T47D (cell line): ENCODE measurements around the gene RHOU.

Experiments used
- DNase-seq, 2 experiments: peaks; one replicate each; pipeline versions ENCODE4 v3.0.0 to v3.0.0-alpha.2; 2011 to 2012; ENCODE audit warnings: low read depth in 1 of 2, low spot score in 1 of 2
- JUND ChIP-seq: IDR thresholded peaks from 2 replicates; pipeline ENCODE4 v1.6.1; 2012; ENCODE audit warnings: low read depth
- in situ Hi-C: cut with HindIII; loops from 2 replicates; pipeline ENCODE4 v1.10.0; 2016; ENCODE audit warnings: low sequenced_read_pairs, low pct_unique_long_range_greater_than_20kb

Gene RHOU

DNA sequence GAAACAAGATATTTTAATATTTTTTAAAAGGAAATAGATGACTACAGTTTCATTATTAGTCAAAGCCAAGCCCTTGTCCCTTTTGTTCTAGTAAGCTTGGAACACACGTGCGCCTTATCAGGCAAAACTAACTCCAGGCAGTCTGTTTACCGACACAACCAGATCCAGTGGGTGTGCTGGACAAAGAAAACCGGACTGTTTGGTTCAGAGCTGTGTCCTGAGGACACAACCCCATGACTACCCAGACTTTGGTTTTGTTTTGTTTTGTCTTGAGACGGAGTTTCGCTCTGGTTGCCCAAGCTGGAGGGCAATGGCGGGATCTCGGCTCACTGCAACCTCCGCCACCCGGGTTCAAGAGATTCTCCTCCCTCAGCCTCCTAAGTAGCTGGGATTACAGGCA is 13.9 kb upstream of the RHOU start:
- TF ChIP-seq JUND: no peak
- peak; percentile 67 to 93 for DNase-seq
- in situ Hi-C loops: no loop called here

DNA sequence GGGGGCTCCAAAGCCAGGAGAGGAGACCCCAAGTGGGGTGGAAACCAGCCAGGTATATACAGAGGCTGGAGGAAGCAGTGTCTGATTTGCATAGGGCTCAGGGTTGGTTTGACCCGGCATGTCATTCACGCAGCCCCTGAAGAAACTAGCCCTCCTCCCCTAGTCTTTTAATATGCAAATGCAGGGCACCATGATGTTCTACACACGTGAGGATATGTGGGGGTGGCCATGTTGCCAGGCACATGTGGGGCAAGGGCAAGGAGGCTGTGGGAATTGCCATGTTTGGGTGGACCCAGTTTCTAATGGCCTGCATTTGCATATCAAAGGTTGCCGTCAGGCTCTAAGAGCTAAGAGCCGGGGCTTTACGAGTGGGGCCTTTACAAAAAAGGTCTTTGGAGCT is 12.0 kb upstream of the RHOU start:
- no peak for TF ChIP-seq JUND
- no peak for DNase-seq

DNA sequence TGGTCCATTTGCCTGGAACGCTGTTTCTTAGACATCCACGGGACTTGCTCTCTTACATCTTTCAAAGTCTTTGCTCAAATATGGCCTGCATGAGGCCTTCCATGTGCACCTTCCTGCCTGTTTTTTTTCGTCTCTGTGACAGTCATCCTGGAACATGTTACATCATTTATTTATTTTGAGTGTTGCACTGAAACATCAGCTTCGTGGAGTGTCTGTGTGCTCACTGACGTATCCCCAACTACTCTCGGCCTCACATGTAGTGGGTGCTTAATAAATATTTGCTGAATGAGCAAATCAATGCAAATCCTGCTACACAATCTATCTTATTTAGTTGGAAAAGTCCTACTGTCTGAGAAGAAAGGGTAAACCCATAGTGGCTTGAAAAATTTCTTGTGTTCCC is 11.4 kb upstream of the RHOU start:
- TF ChIP-seq JUND: no peak
- in situ Hi-C loops: no loop called here
- no peak for DNase-seq

More for the DNA sequence above, 12.0 kb upstream of the RHOU start:
- in situ Hi-C loops: no loop called here

DNA sequence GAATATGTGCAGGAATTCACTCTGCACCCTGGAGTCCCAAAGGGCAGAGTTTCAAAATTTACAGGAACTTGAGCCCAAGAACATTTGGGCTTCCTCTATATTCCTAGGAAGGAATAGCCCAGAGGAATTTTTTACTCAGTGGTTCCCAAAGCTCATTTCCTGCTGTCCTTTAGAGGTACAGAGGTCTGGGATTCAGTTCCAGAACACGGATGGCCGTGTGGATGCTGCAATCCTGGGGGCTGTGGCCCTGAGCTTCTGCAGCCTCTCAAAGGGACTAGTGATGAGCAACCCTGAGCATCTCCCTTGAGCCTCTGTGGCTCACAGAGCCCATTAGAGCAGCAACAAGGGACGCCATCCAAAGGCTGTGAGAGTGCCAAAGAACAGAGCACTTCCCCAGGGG is 10.1 kb upstream of the RHOU start:
- in situ Hi-C loops: no loop called here
- no peak for DNase-seq
- no peak for TF ChIP-seq JUND

DNA sequence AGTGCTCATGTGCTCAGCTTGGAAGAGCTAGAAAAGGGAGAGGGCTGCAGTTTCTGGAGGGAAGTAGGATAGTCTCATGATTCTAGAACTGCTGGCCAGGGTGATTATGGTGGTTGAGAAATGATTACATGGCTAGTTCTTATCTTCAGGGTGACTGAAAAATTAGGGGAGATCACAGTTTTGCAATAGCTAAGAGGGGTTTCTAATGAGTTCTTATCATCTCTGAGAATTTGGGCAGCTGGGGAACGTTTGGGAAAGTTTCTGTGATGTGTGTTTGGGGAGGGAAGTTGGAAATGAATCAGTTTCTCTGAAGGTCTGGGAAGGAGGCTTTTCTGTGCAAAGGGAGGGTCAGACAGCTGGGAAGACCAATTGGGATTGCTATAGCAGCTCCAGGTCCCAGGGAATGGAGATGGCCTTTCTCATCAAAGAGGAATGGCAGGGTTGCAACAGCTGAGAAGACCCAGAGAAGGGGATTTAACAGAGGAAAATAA is 7.6 kb upstream of the RHOU start:
- DNase-seq: no peak
- no peak for TF ChIP-seq JUND
- in situ Hi-C loops: no loop called here

DNA sequence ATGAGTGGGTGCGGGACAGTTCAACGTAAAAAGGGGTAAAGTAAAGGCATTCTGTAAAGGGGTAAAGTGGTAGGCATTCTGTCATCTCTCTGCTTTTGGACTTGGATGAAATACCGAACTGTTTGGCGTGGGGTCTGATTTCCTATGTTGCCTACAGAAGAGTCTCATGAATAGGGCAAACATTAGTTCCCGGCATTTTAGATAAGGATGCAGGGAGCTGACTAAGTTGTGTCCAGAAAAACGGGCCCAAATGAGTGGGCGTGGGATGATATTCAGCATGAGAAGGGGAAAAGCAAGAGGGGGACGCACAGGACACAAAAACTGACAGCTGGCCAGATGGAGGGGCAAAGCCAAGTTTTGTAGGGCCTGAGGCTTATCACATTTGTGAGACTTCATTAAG is 2.9 kb upstream of the RHOU start:
- TF ChIP-seq JUND: no peak
- no peak for DNase-seq
- in situ Hi-C loops: no loop called here

DNA sequence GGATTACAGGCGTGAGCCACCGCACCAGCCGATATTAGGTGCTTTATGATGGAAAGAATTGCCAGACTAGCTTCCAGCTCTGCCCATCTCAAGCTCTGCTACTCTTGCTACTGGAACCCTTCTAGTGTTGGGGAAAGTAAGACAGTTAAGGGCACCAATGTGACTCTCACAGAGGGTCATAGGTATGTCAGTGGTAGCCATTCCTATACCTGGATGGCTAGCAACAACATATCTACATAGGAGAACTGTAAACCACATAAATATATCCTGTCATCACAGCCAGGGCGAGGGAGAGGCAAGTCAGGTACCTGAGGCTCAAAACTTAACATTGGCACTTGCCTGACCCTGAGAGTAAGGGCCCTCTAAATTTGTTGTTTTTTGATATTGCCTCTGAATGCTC is 1.7 kb upstream of the RHOU start:
- no peak for TF ChIP-seq JUND
- no peak for DNase-seq
- in situ Hi-C loops: no loop called here

DNA sequence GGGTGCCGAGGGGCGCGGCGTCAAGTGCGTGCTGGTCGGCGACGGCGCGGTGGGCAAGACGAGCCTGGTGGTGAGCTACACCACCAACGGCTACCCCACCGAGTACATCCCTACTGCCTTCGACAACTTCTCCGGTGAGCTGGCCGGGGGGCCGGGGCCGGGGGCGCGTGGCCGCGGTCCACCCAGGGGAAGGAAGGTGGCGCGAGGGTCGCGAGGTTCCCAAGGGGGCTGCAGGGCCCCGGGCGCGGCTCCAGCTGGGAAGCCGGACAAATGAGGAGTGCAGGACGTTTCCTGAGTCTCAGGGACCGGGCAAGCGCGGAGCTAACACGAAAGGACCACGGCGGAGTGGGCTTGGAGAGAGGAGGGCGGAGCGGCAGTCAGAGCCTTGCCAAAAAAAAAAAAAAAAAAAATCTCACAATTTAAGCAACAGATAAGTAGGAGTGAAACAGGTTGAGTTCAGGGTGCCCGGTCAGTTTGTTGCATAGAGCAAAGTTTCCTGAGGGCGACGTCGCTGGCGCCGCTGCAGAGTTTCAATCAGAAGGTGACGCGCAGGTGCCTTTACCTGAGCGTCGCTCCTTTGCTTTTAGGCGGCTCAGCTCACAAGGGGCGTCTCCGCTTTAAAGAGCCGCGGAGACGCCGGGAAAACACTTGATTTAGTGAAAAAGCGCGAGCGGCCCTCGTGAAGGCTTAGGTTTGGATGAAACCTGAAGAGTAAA is 750 bp downstream of the RHOU start:
- TF ChIP-seq JUND: no peak
- DNase-seq: peak; percentile 38 to 42
- in situ Hi-C loops: no loop called here

DNA sequence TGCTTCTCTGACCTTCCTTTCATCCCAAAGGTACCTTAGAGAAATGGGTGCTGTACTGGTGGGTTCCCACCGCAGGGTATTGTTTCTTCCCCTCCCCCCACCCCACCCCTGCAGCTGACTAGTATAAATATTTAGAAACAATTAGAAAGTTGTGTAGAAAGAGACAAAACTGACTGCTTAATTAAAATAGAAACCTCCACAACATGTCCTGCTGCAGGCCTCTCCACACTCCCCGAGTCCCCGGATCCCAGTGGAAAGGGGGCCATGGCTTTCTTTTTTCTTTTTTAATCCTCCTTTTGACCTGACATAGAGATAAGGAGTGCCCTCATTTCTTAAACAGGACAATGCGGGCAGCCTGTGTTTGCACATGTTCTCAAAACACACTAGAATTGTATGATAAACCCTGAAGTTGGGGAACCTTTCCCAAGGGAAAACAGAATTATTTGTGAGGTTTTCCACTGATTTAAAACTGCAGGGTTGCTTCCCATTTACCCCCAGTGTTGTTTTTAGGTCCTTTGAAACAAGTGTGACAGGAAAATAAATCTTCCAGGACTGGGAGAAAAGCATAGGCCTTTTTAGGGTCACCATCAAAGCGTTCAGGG is 1.7 kb downstream of the RHOU start:
- no peak for TF ChIP-seq JUND
- no peak for DNase-seq
- in situ Hi-C loops: no loop called here

DNA sequence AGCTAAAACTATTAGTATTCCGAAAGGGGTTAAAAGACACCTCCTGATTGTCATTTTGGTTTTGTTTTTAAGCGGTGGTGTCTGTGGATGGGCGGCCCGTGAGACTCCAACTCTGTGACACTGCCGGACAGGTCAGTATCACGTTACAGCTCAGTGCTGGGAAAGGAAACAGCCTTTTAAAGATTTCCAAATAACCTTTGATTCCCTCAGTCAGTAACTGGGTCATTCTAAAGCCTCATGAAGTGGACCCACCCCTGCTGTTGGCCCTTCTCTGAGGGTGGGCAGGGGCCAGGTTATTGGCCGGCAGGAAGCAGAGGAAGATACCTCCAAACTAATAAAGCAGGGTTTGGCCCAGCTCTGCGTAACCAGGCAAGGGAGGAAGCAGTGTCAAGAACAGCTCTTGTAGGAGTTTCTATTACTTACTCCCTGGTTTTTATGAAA is 2.3 kb downstream of the RHOU start:
- DNase-seq: no peak
- in situ Hi-C loops: no loop called here
- TF ChIP-seq JUND: no peak

DNA sequence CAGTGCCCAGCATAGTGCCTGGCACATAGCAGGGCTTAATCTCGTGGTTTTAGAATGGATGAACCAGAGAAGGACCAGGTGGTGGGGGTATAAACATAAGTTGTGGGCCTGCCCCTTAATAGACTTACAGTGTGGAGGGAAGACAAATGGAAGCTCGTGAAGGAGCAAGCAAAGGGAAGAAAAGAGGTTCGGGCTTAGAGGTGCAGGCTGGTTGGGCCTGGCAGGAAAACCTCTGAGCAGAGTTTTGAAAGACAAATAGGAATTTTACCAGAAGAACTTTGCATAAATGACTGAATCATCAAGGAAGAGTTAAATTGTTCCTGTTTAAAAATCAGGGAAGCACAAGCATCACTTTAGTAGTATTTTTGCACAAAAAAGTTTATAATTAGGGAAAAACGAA is 4.5 kb downstream of the RHOU start:
- no peak for TF ChIP-seq JUND
- DNase-seq: no peak
- in situ Hi-C loops: no loop called here

DNA sequence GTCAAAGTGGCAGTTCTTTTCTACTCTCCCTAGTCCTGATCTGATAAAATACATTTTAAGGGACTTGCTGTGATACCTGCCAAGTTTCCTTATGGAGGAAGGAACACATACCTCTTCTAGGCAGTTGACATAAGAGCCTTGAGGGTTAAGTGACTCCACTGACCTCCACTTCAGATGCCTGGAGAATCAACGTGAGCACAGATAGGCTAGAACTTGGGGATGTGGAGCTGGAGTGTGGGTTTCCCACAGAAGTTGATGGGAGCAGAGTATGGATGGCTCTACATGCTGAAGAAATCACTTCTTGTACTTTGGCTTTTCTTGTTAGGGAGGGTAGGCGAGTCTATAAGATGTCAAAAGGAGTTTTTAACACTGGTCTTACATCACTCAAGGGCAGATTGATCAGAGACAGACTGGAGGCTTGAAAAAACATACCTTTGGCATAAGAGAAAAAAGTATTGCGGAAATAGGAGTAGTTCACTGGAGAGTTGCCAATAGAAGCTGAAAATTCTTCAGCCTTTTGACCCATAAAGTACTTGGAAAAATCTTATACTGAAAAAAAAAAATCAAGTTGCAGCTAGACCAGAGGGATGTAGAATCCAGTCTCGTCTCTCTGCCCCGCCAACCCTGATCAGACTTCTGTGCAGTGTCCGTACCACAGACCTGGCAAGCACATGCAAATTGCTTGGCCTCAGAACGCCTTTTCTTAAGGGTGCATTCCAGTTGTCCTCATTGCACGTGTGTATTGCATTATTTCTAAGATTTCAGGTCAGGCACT is 5.5 kb downstream of the RHOU start:
- TF ChIP-seq JUND: no peak
- in situ Hi-C loops: no loop called here
- DNase-seq: no peak

DNA sequence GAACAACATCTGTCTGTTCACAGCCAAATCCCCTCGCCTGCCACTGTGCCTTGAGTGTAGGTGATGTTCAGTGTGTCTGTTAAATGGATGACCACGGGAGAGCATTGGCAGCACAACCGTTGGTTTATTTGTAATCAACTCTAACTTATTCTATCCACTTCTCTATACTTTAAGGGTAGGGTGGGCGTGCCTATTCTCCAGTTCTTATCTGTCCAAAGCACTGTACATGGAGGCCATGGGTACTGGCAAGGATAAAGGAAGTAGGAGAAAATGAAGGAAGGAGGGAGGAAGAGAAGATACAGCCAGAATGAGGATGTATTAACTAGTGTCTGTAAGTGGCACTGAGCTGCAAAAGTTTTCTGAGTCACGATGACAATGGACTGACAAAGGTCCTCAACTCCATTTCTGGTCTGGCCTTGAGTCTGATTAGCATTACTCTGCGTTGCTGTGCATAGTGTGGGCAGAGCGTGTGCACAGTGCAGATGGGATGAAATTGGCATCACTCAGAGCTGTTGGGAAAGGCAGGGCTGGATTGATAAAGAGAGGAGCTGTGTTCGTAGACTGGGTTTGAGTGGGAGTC is 7.1 kb downstream of the RHOU start:
- in situ Hi-C loops: no loop called here
- DNase-seq: no peak
- TF ChIP-seq JUND: no peak
